HepG2 (cell line): Measurements from ENCODE around the gene MITF.

Source experiments
- ATF7 ChIP-seq, 2 experiments: fragments of 450-650 bp in 1 of 2; sonication (generic) in 1 of 2; formaldehyde crosslinking in 1 of 2; IDR thresholded peaks; 2 replicates each; pipeline versions ENCODE4 v1.4.0 to v1.6.1; 2016 to 2020; ENCODE audit warnings: antibody characterized with exemption in 1 of 2, mild to moderate bottlenecking in 1 of 2, missing genetic modification reagents in 1 of 2
- JUNB ChIP-seq: sonication (generic); formaldehyde crosslinking; IDR thresholded peaks from 2 replicates; pipeline ENCODE4 v1.8.0; 2022; ENCODE audit warnings: missing genetic modification reagents, mild to moderate bottlenecking, borderline replicate concordance
- KMT2B ChIP-seq: IDR thresholded peaks from 2 replicates; pipeline ENCODE4 v1.6.1; 2016; ENCODE audit warnings: missing genetic modification reagents, missing compliant biosample characterization
- MTA3 ChIP-seq: sonication (generic); formaldehyde crosslinking; IDR thresholded peaks from 2 replicates; pipeline ENCODE4 v1.4.0; 2020; ENCODE audit warnings: missing genetic modification reagents
- NPAS2 ChIP-seq: sonication (generic); formaldehyde crosslinking; IDR thresholded peaks from 2 replicates; pipeline ENCODE4 v1.8.0; 2022; ENCODE audit warnings: mild to moderate bottlenecking, missing genetic modification reagents, borderline replicate concordance
- POLR2A ChIP-seq, 2 experiments: IDR thresholded peaks; 2 replicates each; pipeline ENCODE4 v1.6.1; 2011; ENCODE audit warnings: low read depth in 2 of 2, low read length in 2 of 2, mild to moderate bottlenecking in 1 of 2, moderate library complexity in 1 of 2; ENCODE audit not compliant: insufficient read depth in 1 of 2
- POLR2AphosphoS2 ChIP-seq: IDR thresholded peaks from 2 replicates; pipeline ENCODE4 v1.6.1; 2011; ENCODE audit warnings: low read depth, low read length, improper control_type of control experiment
- TF ChIP-seq, protein P1 (sequence below): sonication (generic); formaldehyde crosslinking; IDR thresholded peaks from 2 replicates; pipeline ENCODE4 v1.5.1; 2020; ENCODE audit warnings: missing genetic modification reagents, mild to moderate bottlenecking, borderline replicate concordance

DNA sequence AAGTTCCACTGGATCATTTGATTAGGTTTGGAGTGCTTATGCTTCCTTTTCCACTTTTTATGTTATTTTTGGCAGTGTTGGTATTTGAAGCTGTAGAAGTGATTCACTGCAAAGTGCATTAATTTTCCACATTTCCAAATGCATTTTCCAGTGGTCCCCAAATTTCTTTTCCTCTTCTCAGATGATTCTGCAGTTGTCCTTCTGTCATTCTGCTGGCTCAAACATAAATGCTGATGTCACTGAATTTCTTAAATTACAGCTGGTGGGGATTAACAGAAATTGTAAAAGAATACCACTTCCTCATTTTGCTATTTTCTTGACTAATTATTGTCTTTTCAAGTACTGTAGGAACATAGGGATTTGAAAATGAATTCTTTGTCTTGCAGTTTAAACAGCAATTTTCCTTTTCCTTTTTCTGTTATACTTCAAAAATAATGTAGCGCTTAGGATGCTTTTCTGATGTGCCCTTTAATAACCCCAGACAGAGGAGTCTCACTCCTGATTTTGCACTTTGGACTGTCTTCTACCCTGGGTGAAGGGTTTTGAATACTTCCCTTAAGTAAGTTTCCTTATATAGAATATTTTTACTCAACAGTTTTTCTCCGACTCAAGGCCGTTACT is 25.0 kb downstream of the MITF start:
- TF ChIP-seq JUNB (CRISPR knock-in tag) (no peak), POLR2AphosphoS2 (no peak), NPAS2 (CRISPR knock-in tag) (no peak), ATF7 (IDR thresholded peaks at IDR 0.05) (no peak), ATF7 (CRISPR knock-in tag; IDR thresholded peaks at IDR 0.05) (no peak), POLR2A (IDR thresholded peaks at IDR 0.05; ENCODE audit: insufficient read depth in 1 of 2, low read depth in 2 of 2, low read length in 2 of 2) (no peak), KMT2B (CRISPR knock-in tag) (no peak), MTA3 (no peak)
- TF ChIP-seq, protein P1, sequence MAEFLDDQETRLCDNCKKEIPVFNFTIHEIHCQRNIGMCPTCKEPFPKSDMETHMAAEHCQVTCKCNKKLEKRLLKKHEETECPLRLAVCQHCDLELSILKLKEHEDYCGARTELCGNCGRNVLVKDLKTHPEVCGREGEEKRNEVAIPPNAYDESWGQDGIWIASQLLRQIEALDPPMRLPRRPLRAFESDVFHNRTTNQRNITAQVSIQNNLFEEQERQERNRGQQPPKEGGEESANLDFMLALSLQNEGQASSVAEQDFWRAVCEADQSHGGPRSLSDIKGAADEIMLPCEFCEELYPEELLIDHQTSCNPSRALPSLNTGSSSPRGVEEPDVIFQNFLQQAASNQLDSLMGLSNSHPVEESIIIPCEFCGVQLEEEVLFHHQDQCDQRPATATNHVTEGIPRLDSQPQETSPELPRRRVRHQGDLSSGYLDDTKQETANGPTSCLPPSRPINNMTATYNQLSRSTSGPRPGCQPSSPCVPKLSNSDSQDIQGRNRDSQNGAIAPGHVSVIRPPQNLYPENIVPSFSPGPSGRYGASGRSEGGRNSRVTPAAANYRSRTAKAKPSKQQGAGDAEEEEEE (CRISPR knock-in tag), result no peak
